Mesenchymal stem cell (in vitro differentiated cells and primary cell): Measurements from ENCODE around the gene GPX3.

Experiments
- DNase-seq: peaks from one replicate; pipeline ENCODE4 v3.0.0-alpha.2; 2013
- H2AFZ ChIP-seq: one replicate; pipeline ENCODE4 v1.6.1; 2013; ENCODE audit warnings: low read depth, mild to moderate bottlenecking, control low read depth, inconsistent platforms, low read length, moderate library complexity
- H2AK5ac ChIP-seq: 2 replicates; pipeline ENCODE4 v1.6.1; 2013; ENCODE audit warnings: low read length, moderate library complexity, mild to moderate bottlenecking, inconsistent platforms; ENCODE audit not compliant: severe bottlenecking
- H2BK120ac ChIP-seq: one replicate; pipeline ENCODE4 v1.6.1; 2013; ENCODE audit warnings: low read depth, mild to moderate bottlenecking, inconsistent platforms, low read length, moderate library complexity
- H2BK12ac ChIP-seq, 2 experiments: one replicate each; pipeline ENCODE4 v1.6.1; 2013; ENCODE audit warnings: inconsistent platforms in 2 of 2, low read length in 2 of 2, mild to moderate bottlenecking in 2 of 2, moderate library complexity in 2 of 2, control low read depth in 1 of 2
- H2BK15ac ChIP-seq: one replicate; pipeline ENCODE4 v1.6.1; 2013; ENCODE audit warnings: mild to moderate bottlenecking, low read depth, inconsistent platforms; ENCODE audit not compliant: poor library complexity, severe bottlenecking
- H2BK5ac ChIP-seq: 2 replicates; pipeline ENCODE4 v1.6.1; 2013; ENCODE audit warnings: low read depth, mild to moderate bottlenecking, low read length, control low read depth, inconsistent platforms; ENCODE audit not compliant: poor library complexity, severe bottlenecking
- H3K14ac ChIP-seq, 2 experiments: one replicate each; pipeline ENCODE4 v1.6.1; 2013; ENCODE audit warnings: inconsistent platforms in 2 of 2, low read length in 2 of 2, control low read depth in 1 of 2, mild to moderate bottlenecking in 1 of 2, moderate library complexity in 1 of 2
- H3K18ac ChIP-seq, 2 experiments: one replicate each; pipeline ENCODE4 v1.6.1; 2013; ENCODE audit warnings: inconsistent platforms in 2 of 2, low read length in 2 of 2, control low read depth in 1 of 2, low read depth in 1 of 2, mild to moderate bottlenecking in 1 of 2
- H3K23ac ChIP-seq, 2 experiments: one replicate each; pipeline ENCODE4 v1.6.1; 2013; ENCODE audit warnings: inconsistent platforms in 2 of 2, low read length in 2 of 2, mild to moderate bottlenecking in 2 of 2, moderate library complexity in 2 of 2, control low read depth in 1 of 2
- H3K27ac ChIP-seq: 2 replicates; pipeline ENCODE4 v1.5.1; 2013; ENCODE audit warnings: mild to moderate bottlenecking, moderate library complexity, low read length, control low read depth, inconsistent platforms; ENCODE audit not compliant: poor library complexity, severe bottlenecking
- H3K27me3 ChIP-seq, 2 experiments: 2 replicates each; pipeline versions ENCODE4 v1.6.1 to v1.7.0; 2013; ENCODE audit warnings: low read length in 2 of 2, mild to moderate bottlenecking in 2 of 2, moderate library complexity in 2 of 2, control low read depth in 1 of 2, inconsistent platforms in 1 of 2; ENCODE audit not compliant: control insufficient read depth in 1 of 2, insufficient read depth in 1 of 2
- H3K36me3 ChIP-seq, 2 experiments: 2 replicates each; pipeline versions ENCODE4 v1.6.1 to v1.7.0; 2013; ENCODE audit warnings: low read length in 2 of 2, control low read depth in 1 of 2, inconsistent platforms in 1 of 2, low read depth in 1 of 2, mild to moderate bottlenecking in 1 of 2; ENCODE audit not compliant: insufficient read depth in 2 of 2, control insufficient read depth in 1 of 2
- H3K4ac ChIP-seq, 2 experiments: one replicate each; pipeline ENCODE4 v1.6.1; 2013; ENCODE audit warnings: inconsistent platforms in 2 of 2, low read length in 2 of 2, mild to moderate bottlenecking in 2 of 2, moderate library complexity in 2 of 2, control low read depth in 1 of 2, low read depth in 1 of 2
- H3K4me1 ChIP-seq: 2 replicates; pipeline ENCODE4 v1.6.1; 2013; ENCODE audit warnings: low read depth, low read length, control low read depth; ENCODE audit not compliant: control insufficient read depth, insufficient read depth
- H3K4me2 ChIP-seq: 2 replicates; pipeline ENCODE4 v1.6.1; 2013; ENCODE audit warnings: low read length, mild to moderate bottlenecking, inconsistent platforms; ENCODE audit not compliant: poor library complexity, severe bottlenecking
- H3K4me3 ChIP-seq, 2 experiments: 2 replicates each; pipeline versions ENCODE4 v1.5.1 to v1.7.0; 2013; ENCODE audit warnings: low read length in 2 of 2, mild to moderate bottlenecking in 2 of 2, control low read depth in 1 of 2, low read depth in 1 of 2; ENCODE audit not compliant: insufficient read depth in 1 of 2
- H3K79me1 ChIP-seq: replicated peaks from 2 replicates; pipeline ENCODE4 v1.6.1; 2013; ENCODE audit warnings: mild to moderate bottlenecking, control low read depth, low read length, inconsistent platforms; ENCODE audit not compliant: poor library complexity, severe bottlenecking
- H3K9ac ChIP-seq: 2 replicates; pipeline ENCODE4 v1.7.0; 2013; ENCODE audit warnings: mild to moderate bottlenecking, low read length, moderate library complexity
- H3K9me3 ChIP-seq: 2 replicates; pipeline ENCODE4 v1.7.0; 2013; ENCODE audit warnings: mild to moderate bottlenecking, low read length; ENCODE audit not compliant: control insufficient read depth
- H4K8ac ChIP-seq: one replicate; pipeline ENCODE4 v1.6.1; 2013; ENCODE audit warnings: inconsistent platforms, mild to moderate bottlenecking, low read length, moderate library complexity
- H4K91ac ChIP-seq: one replicate; pipeline ENCODE4 v1.6.1; 2013; ENCODE audit warnings: mild to moderate bottlenecking, low read length, inconsistent platforms
- WGBS: methylation state at CpG from one replicate; pipeline ENCODE4 v1.1.7; 2013; ENCODE audit warnings: mixed read lengths; 5-methylcytosine and 5-hydroxymethylcytosine counted together

Gene GPX3

GRCh38 chr5:151040211-151040747 is 19.9 kb downstream of the GPX3 start:
- 88% methylated on average over 8 of the region's 8 CpGs for WGBS
- no peak overlapping the region for H2BK12ac ChIP-seq
- H3K14ac ChIP-seq = no peak overlapping the region
- H2AK5ac ChIP-seq = peak overlapping the region; percentile 73
- H3K18ac ChIP-seq = no peak overlapping the region
- H3K4me3 ChIP-seq = no peak overlapping the region
- H3K9ac ChIP-seq = peak overlapping the region; percentile 11
- no peaks in the 10 kb centered on the region for H3K9me3 ChIP-seq
- peak overlapping the region in 1 of 2 experiments; percentile 41 for H3K23ac ChIP-seq
- peaks cover 50 to 77% of the 10 kb centered on the region in 2 experiments for H3K36me3 ChIP-seq
- H4K8ac ChIP-seq = no peak overlapping the region
- no peak overlapping the region for H2AFZ ChIP-seq
- H4K91ac ChIP-seq = no peak overlapping the region
- peak overlapping the region; percentile 21 for H3K27ac ChIP-seq
- H2BK15ac ChIP-seq = no peak overlapping the region
- no peak overlapping the region for H3K4ac ChIP-seq
- peaks cover 24% of the 10 kb centered on the region for H3K79me1 ChIP-seq
- H3K27me3 ChIP-seq = no peaks in the 10 kb centered on the region
- DNase-seq = no peak
- no peak overlapping the region for H3K4me2 ChIP-seq
- no peak overlapping the region for H2BK120ac ChIP-seq
- no peak overlapping the region for H2BK5ac ChIP-seq
- H3K4me1 ChIP-seq = peaks cover 44% of the 10 kb centered on the region

DNA sequence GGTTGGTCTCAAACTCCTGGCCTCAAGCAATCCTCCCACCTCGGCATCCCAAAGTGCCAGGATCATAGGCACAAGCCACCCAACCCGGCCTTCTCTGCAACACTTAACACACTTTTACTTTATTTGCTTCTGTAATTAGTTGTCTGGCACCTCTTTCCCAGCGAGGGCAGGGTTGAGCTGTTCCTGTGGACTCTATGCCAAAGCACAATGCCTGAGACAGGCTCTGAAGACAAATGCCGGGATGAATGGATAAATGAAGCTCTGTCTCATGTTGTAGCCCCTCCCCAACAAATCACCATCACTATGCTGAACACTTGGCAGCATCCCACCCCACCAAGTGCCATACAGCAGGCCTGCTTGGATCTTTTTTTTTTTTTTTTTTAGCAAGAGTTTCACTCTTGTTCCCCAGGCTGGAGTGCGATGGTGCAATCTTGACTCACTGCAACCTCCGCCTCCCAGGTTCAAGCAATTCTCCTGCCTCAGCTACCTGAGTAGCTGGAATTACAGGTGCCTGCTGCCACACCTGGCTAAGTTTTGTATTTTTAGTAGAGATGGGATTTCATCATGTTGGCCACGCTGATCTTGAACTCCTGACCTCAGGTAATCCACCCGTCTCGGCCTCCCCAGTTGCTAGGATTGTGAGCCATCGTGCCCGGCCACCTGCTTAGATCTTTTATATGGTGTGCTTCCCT is 21.3 kb downstream of the GPX3 start:
- H2AFZ ChIP-seq = no peak overlapping the region
- H3K27ac ChIP-seq = no peak overlapping the region
- H3K4ac ChIP-seq = no peak overlapping the region
- H3K23ac ChIP-seq = no peak overlapping the region
- no peak overlapping the region for H3K18ac ChIP-seq
- H3K9me3 ChIP-seq = no peaks in the 10 kb centered on the region
- H3K27me3 ChIP-seq = no peaks in the 10 kb centered on the region
- DNase-seq = no peak
- no peak overlapping the region for H4K91ac ChIP-seq
- H3K4me3 ChIP-seq = no peak overlapping the region
- peaks cover 36% of the 10 kb centered on the region for H3K4me1 ChIP-seq
- H2BK15ac ChIP-seq = no peak overlapping the region
- no peak overlapping the region for H3K14ac ChIP-seq
- no peak overlapping the region for H2BK5ac ChIP-seq
- H3K4me2 ChIP-seq = no peak overlapping the region
- no peak overlapping the region for H2AK5ac ChIP-seq
- WGBS = 91% methylated on average over 8 of the region's 11 CpGs
- peaks cover 31% of the 10 kb centered on the region for H3K79me1 ChIP-seq
- H3K36me3 ChIP-seq = peaks cover 50 to 74% of the 10 kb centered on the region in 2 experiments
- H4K8ac ChIP-seq = no peak overlapping the region
- H2BK120ac ChIP-seq = no peak overlapping the region
- no peak overlapping the region for H2BK12ac ChIP-seq
- no peak overlapping the region for H3K9ac ChIP-seq

- WGBS = 95% methylated on average over 12 of the region's 12 CpGs
These were observed 22.2 kb downstream of the GPX3 start for GRCh38 chr5:151042453-151043093.

GRCh38 chr5:151047814-151048425 is 27.5 kb downstream of the GPX3 start:
- no peak overlapping the region for H3K27ac ChIP-seq
- H2BK15ac ChIP-seq = no peak overlapping the region
- peaks cover 13% of the 10 kb centered on the region for H3K4me1 ChIP-seq
- H4K91ac ChIP-seq = no peak overlapping the region
- no peak overlapping the region for H3K23ac ChIP-seq
- H3K4me3 ChIP-seq = no peak overlapping the region
- H3K18ac ChIP-seq = no peak overlapping the region
- H3K36me3 ChIP-seq = peaks cover 66 to 70% of the 10 kb centered on the region in 2 experiments
- H4K8ac ChIP-seq = no peak overlapping the region
- H2AFZ ChIP-seq = no peak overlapping the region
- H2BK5ac ChIP-seq = no peak overlapping the region
- H3K4me2 ChIP-seq = no peak overlapping the region
- H3K9me3 ChIP-seq = no peaks in the 10 kb centered on the region
- H3K4ac ChIP-seq = no peak overlapping the region
- no peak overlapping the region for H2BK120ac ChIP-seq
- H3K9ac ChIP-seq = no peak overlapping the region
- no peak overlapping the region for H3K14ac ChIP-seq
- peak; percentile 27 for DNase-seq
- peaks cover 39% of the 10 kb centered on the region for H3K79me1 ChIP-seq
- H2AK5ac ChIP-seq = no peak overlapping the region
- H2BK12ac ChIP-seq = no peak overlapping the region
- 80% methylated on average over 8 of the region's 13 CpGs for WGBS
- H3K27me3 ChIP-seq = no peaks in the 10 kb centered on the region

More at GRCh38 chr5:151042453-151043093, 22.2 kb downstream of the GPX3 start:
- H4K8ac ChIP-seq = no peak overlapping the region
- no peak overlapping the region for H2AFZ ChIP-seq
- no peak overlapping the region for H3K4me2 ChIP-seq
- no peak overlapping the region for H3K27ac ChIP-seq
- H2BK5ac ChIP-seq = no peak overlapping the region
- no peaks in the 10 kb centered on the region for H3K9me3 ChIP-seq
- H3K79me1 ChIP-seq = peaks cover 34% of the 10 kb centered on the region
- H3K4ac ChIP-seq = no peak overlapping the region
- H2BK12ac ChIP-seq = no peak overlapping the region
- no peak for DNase-seq
- no peaks in the 10 kb centered on the region for H3K27me3 ChIP-seq
- no peak overlapping the region for H3K9ac ChIP-seq
- no peak overlapping the region for H3K23ac ChIP-seq
- H2BK15ac ChIP-seq = no peak overlapping the region
- H4K91ac ChIP-seq = no peak overlapping the region
- no peak overlapping the region for H2BK120ac ChIP-seq
- no peak overlapping the region for H2AK5ac ChIP-seq
- H3K18ac ChIP-seq = no peak overlapping the region
- peaks cover 32% of the 10 kb centered on the region for H3K4me1 ChIP-seq
- H3K4me3 ChIP-seq = no peak overlapping the region
- H3K14ac ChIP-seq = no peak overlapping the region
- H3K36me3 ChIP-seq = peaks cover 57 to 71% of the 10 kb centered on the region in 2 experiments
